ENCODE results near the gene KRTAP4-11. TPM values are rescaled to one million over a fixed set of nuclear protein-coding genes. Genes with fewer than 3 reads are reported as not detected.
A peak's percentile ranks its signal among the peaks of the same experiment; 100 is the strongest.
"Not testable (repeated sequence)": the region's sequence is repeated elsewhere in the genome, so short reads cannot be mapped to it uniquely, and the experiment has no call there.

Gene KRTAP4-11
- total RNA-seq, 1 experiment from 2014 or later = not detected

- no peak for TF ChIP-seq CTCF (conservative IDR thresholded peaks at IDR 0.05)
- no peaks in the 10 kb centered on the region for H3K27me3 Mint-ChIP-seq (ENCODE audit: low read depth)
- H2BK120ac ChIP-seq (ENCODE audit: low read depth, low read length, poor library complexity, severe bottlenecking) = no peak overlapping the region
- no peak overlapping the region for H3K56ac ChIP-seq (ENCODE audit: insufficient read length, low read depth, low read length)
- peak overlapping the region in 2 of 3 experiments; percentile 69 to 80; a peak in 4 of 7 replicates for H3K27ac Mint-ChIP-seq
- H4K20me1 ChIP-seq (ENCODE audit: control insufficient read depth, insufficient read depth, insufficient read length) = no peaks in the 10 kb centered on the region
- no peaks in the 10 kb centered on the region for H3K79me2 ChIP-seq (ENCODE audit: insufficient read depth, low read length)
- WGBS (ENCODE audit: extremely low coverage, insufficient read length, low lambda C conversion rate) = no CpG with 5 or more reads among the region's 1 CpG
- no peak overlapping the region for H3K14ac ChIP-seq (ENCODE audit: insufficient read depth, low read length)
- no peak overlapping the region for H3K4me2 ChIP-seq (ENCODE audit: insufficient read depth, insufficient read length, low read length)
- no peak overlapping the region for H3K23ac ChIP-seq (ENCODE audit: insufficient read length, low read depth, low read length)
- H2BK12ac ChIP-seq (ENCODE audit: insufficient read length, low read depth, low read length) = no peak overlapping the region
- no peak overlapping the region for H2BK20ac ChIP-seq (ENCODE audit: low read depth, low read length, poor library complexity, severe bottlenecking)
- no peak overlapping the region for H4K5ac ChIP-seq (ENCODE audit: insufficient read length, low read depth, low read length)
- no peak overlapping the region for H3K4me3 Mint-ChIP-seq
- no peak overlapping the region for H3K27ac ChIP-seq (ENCODE audit: insufficient read length, low read depth, low read length)
- H3K36me3 Mint-ChIP-seq (ENCODE audit: insufficient read depth in 1 of 3, low read depth in 3 of 3) = peaks cover 17 to 31% (median 22%) of the 10 kb centered on the region in 3 experiments
- H4K91ac ChIP-seq (ENCODE audit: insufficient read length, low read depth, low read length) = no peak overlapping the region
- no peaks in the 10 kb centered on the region for H3K27me3 ChIP-seq (ENCODE audit: insufficient read depth, low read length)
- no peak for DNase-seq
- no peaks in the 10 kb centered on the region for H3K23me2 ChIP-seq (ENCODE audit: insufficient read length, low read depth, low read length, poor library complexity, severe bottlenecking)
- no peak overlapping the region for H3K9ac ChIP-seq (ENCODE audit: extremely low read depth, insufficient read length, low read length)
- no peak overlapping the region for H3T11ph ChIP-seq (ENCODE audit: low read length)
- H3K4me1 Mint-ChIP-seq = peaks cover 37 to 40% of the 10 kb centered on the region in 2 experiments
- H4K8ac ChIP-seq (replicated peaks; ENCODE audit: insufficient read length, low read depth, low read length) = no peak overlapping the region
- H2AK5ac ChIP-seq (ENCODE audit: insufficient read length, low read length) = no peak overlapping the region
- H3K4me1 ChIP-seq (ENCODE audit: insufficient read depth, low read length) = peaks cover 6% of the 10 kb centered on the region; the same call in 1 of the 2 replicates
- H3K4ac ChIP-seq (ENCODE audit: low read depth, low read length) = no peak overlapping the region
- H2AFZ ChIP-seq (ENCODE audit: low read length) = no peak overlapping the region
- no peaks in the 10 kb centered on the region for H3K79me1 ChIP-seq (ENCODE audit: insufficient read depth, low read depth, low read length, poor library complexity, severe bottlenecking)
- H3K18ac ChIP-seq (ENCODE audit: insufficient read length, low read depth, low read length) = no peak overlapping the region
- peaks cover 33% of the 10 kb centered on the region in 2 experiments for H3K9me3 Mint-ChIP-seq
- H2BK15ac ChIP-seq (ENCODE audit: low read depth, low read length) = no peak overlapping the region
- peaks cover 4% of the 10 kb centered on the region for H3K9me3 ChIP-seq (ENCODE audit: control insufficient read depth, low read depth, low read length)
- H2BK5ac ChIP-seq (ENCODE audit: insufficient read length, low read length) = no peak overlapping the region
These were observed 10.2 kb downstream of the KRTAP4-11 start for GRCh38 chr17:41107941-41108450.

DNA sequence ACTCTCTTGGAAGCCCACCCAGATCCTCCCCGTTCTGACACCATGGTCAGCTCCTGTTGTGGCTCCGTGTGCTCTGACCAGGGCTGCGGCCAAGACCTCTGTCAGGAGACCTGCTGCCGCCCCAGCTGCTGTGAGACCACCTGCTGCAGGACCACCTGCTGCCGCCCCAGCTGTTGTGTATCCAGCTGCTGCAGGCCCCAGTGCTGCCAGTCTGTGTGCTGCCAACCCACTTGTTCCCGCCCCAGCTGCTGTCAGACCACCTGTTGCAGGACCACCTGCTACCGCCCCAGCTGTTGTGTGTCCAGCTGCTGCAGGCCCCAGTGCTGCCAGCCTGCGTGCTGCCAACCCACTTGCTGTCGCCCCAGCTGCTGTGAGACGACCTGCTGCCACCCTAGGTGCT lies 12.8 kb downstream of the KRTAP4-11 start, which contains the start of gene KRTAP4-9:
KRTAP4-9 (plus strand) TSS at position 43 of the 400 bp plus-strand sequence; CDS start at position 43, 0 bp downstream.
- H3K27me3 ChIP-seq (ENCODE audit: insufficient read depth, low read length); DNase-seq; H2BK5ac ChIP-seq (ENCODE audit: insufficient read length, low read length); H2AFZ ChIP-seq (ENCODE audit: low read length); H3K4me2 ChIP-seq (ENCODE audit: insufficient read depth, insufficient read length, low read length); H2BK15ac ChIP-seq (ENCODE audit: low read depth, low read length); H2BK12ac ChIP-seq (ENCODE audit: insufficient read length, low read depth, low read length); H4K20me1 ChIP-seq (ENCODE audit: control insufficient read depth, insufficient read depth, insufficient read length); H3K9me3 ChIP-seq (ENCODE audit: control insufficient read depth, low read depth, low read length); H2AK5ac ChIP-seq (ENCODE audit: insufficient read length, low read length); H3K56ac ChIP-seq (ENCODE audit: insufficient read length, low read depth, low read length); H3K79me1 ChIP-seq (ENCODE audit: insufficient read depth, low read depth, low read length, poor library complexity, severe bottlenecking); H4K91ac ChIP-seq (ENCODE audit: insufficient read length, low read depth, low read length); H3K4me3 Mint-ChIP-seq; H3K18ac ChIP-seq (ENCODE audit: insufficient read length, low read depth, low read length); H2BK120ac ChIP-seq (ENCODE audit: low read depth, low read length, poor library complexity, severe bottlenecking); H3K9ac ChIP-seq (ENCODE audit: extremely low read depth, insufficient read length, low read length); H4K8ac ChIP-seq (replicated peaks; ENCODE audit: insufficient read length, low read depth, low read length); H3K79me2 ChIP-seq (ENCODE audit: insufficient read depth, low read length); H3K4me1 ChIP-seq (ENCODE audit: insufficient read depth, low read length); H3T11ph ChIP-seq (ENCODE audit: low read length); H2BK20ac ChIP-seq (ENCODE audit: low read depth, low read length, poor library complexity, severe bottlenecking); H3K23me2 ChIP-seq (ENCODE audit: insufficient read length, low read depth, low read length, poor library complexity, severe bottlenecking); H3K4ac ChIP-seq (ENCODE audit: low read depth, low read length); H3K27me3 Mint-ChIP-seq (ENCODE audit: low read depth); H3K14ac ChIP-seq (ENCODE audit: insufficient read depth, low read length); H4K5ac ChIP-seq (ENCODE audit: insufficient read length, low read depth, low read length); H3K27ac ChIP-seq (ENCODE audit: insufficient read length, low read depth, low read length); H3K23ac ChIP-seq (ENCODE audit: insufficient read length, low read depth, low read length): not testable (repeated sequence)
- Mint-ChIP-seq H3K4me1 (peaks cover 51% of the 10 kb centered on the region in 2 experiments), H3K27ac (peak within 1 kb of the TSS; percentile 17 to 89 (median 81); a peak in 4 of 7 replicates), H3K36me3 (ENCODE audit: insufficient read depth in 1 of 3, low read depth in 3 of 3) (peaks cover 9 to 14% (median 11%) of the 10 kb centered on the region in 3 experiments), H3K9me3 (peaks cover 12 to 15% of the 10 kb centered on the region in 2 experiments)
- WGBS (ENCODE audit: extremely low coverage, insufficient read length, low lambda C conversion rate) = no CpG with 5 or more reads among the region's 10 CpGs

All from H9 (cell line).